Skeletal muscle satellite cell (primary cell): Measurements from ENCODE around the gene BRSK2.

Experiments
- H3K27me3 ChIP-seq: 2 replicates; pipeline ENCODE4 v1.7.0; 2013; ENCODE audit warnings: low read length; ENCODE audit not compliant: control insufficient read depth, insufficient read depth
- H3K36me3 ChIP-seq: 2 replicates; pipeline ENCODE4 v1.7.0; 2013; ENCODE audit warnings: mild to moderate bottlenecking, control low read depth, low read length; ENCODE audit not compliant: insufficient read depth
- H3K4me1 ChIP-seq: 2 replicates; pipeline ENCODE4 v1.7.0; 2013; ENCODE audit warnings: low read length; ENCODE audit not compliant: control insufficient read depth, insufficient read depth
- H3K4me2 ChIP-seq: 2 replicates; pipeline ENCODE4 v1.7.0; 2013; ENCODE audit warnings: mild to moderate bottlenecking, low read length
- H3K4me3 ChIP-seq: 2 replicates; pipeline ENCODE4 v1.7.0; 2013; ENCODE audit warnings: low read length
- H3K9ac ChIP-seq: 2 replicates; pipeline ENCODE4 v1.7.0; 2013; ENCODE audit warnings: mild to moderate bottlenecking, low read depth, low read length, moderate library complexity
- H3K9me3 ChIP-seq: replicated peaks from 2 replicates; pipeline ENCODE4 v1.7.0; 2013; ENCODE audit warnings: mild to moderate bottlenecking, control low read depth, low read length

Gene BRSK2

DNA sequence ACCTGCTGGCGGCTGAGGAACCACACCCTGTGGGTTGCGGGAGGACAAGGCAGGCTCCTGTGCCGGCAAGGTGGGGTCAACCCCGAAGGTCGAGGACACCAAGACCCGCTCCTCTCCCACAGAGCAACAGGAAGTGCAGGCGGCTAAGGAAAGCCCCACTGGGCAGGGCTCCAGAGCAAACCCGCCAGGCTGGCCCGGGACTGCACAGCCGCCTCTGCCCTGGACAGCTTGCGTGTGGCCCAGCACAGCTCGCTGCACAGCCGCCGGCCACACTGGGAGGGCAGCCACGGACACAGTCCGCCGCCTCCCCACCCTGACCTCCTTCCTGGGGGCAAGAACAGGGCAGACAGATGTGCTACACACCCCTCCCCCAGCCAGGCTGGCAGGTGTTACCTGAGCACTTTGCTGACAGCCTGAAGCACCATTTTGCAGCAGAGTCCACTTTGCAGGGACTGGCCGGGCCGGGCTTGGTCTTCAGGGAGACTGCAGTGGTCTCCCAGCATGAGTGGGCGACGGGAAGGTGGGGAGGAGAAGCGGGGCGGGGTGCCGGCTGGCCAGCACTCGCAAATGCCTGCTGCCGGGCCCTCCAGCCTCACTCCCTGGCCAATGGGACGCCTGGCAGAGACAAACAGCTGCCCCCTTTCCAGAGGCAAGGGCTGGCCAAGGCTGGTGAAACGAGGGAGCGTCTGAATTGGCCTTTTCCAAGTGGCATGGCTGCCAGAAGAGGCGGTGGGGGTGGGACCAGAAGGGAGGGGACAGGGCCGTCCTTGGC is 96.5 kb downstream of the BRSK2 start, which contains the start of gene MOB2:
Gene MOB2 (minus strand): TSS at position 726 of the 772 bp plus-strand sequence. CDS start 223 bp downstream, at position 503.
- H3K4me2 ChIP-seq, result no peak within 1 kb of the TSS
- no peaks in the 10 kb centered on the region for H3K27me3 ChIP-seq
- no peak within 1 kb of the TSS for H3K9ac ChIP-seq
- H3K4me3 ChIP-seq, result no peak within 1 kb of the TSS
- H3K4me1 ChIP-seq, result peaks cover 12% of the 10 kb centered on the region
- no peaks in the 10 kb centered on the region for H3K9me3 ChIP-seq
- no peaks in the 10 kb centered on the region for H3K36me3 ChIP-seq

DNA sequence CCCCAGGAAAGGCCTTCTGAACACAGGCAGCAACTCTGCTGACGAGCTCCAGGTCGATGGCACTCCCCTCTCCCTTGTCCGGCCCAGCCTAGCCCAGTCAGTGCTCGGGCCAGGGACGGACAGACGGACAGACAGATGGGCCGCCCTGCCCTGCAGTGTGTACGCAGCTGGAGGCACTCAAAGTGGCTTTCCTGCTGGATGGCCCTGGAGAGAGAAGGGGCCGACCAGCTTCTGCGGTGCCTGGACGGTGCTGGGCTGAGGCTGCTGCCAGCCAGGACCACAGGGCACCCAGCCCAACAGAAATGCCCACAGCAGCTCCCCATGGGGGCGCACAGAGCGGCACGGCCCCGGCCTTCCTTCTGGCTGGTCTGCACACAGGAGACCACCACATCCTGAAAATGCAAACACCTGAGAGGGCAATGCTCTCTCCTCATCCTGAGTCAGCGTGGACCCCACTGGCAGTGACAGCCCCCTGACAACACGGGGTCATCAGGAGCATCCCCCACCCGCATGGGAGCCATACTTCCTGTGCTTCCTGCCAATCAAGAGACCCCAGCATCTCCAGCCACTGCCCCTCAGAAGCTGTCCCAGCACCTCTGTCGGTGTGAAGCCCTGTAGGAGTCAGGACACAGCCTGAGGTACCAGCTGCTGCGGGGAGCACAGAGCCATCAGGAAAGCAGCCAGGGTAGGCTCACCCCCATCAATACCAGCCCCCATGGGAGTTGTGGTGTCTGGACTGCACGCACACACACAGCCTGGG is 97.5 kb downstream of the BRSK2 start:
- H3K4me2 ChIP-seq, result no peak overlapping the region
- H3K9me3 ChIP-seq, result no peaks in the 10 kb centered on the region
- H3K27me3 ChIP-seq, result no peaks in the 10 kb centered on the region
- H3K4me3 ChIP-seq, result no peak overlapping the region
- peaks cover 12% of the 10 kb centered on the region for H3K4me1 ChIP-seq
- no peaks in the 10 kb centered on the region for H3K36me3 ChIP-seq
- H3K9ac ChIP-seq, result no peak overlapping the region

GRCh38 chr11:1487851-1488574 is 98.3 kb downstream of the BRSK2 start:
- Histone ChIP-seq H3K4me1 (peaks cover 12% of the 10 kb centered on the region), H3K36me3 (no peaks in the 10 kb centered on the region), H3K4me3 (no peak overlapping the region), H3K27me3 (no peaks in the 10 kb centered on the region), H3K4me2 (no peak overlapping the region), H3K9me3 (no peaks in the 10 kb centered on the region), H3K9ac (no peak overlapping the region)

DNA sequence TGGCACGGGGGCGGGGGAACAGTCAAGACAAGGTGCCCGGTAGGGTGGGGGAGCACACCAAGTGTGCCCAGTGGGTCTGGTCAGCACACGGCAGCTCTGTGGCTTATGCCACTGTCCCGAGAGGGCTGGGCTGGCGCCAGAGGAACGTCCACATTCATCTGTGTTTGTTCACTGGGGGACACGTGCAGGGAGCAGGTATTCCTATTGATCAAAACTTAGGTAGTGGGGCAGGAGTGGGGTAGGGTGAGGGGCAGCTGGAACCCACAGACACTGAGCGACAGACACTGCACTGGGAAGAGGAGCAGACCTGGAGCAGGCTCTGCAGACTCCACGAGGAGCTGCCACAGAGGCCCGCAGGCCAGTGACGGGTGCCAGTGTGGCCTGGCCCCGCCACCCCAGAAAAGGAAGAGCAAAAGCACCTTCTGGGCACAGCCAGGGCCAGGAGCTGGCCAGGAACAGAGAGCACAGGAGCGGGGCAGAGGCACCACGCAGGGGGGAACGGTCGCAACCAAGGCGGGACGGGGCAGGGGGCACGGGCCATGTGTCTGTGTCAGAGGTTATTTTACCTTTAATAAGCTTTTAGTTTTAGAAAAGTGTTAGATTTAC is 98.9 kb downstream of the BRSK2 start:
- Histone ChIP-seq H3K9me3 (no peaks in the 10 kb centered on the region), H3K4me2 (no peak overlapping the region), H3K9ac (no peak overlapping the region), H3K4me3 (no peak overlapping the region), H3K36me3 (no peaks in the 10 kb centered on the region), H3K4me1 (peaks cover 12% of the 10 kb centered on the region), H3K27me3 (no peaks in the 10 kb centered on the region)

GRCh38 chr11:1490651-1491050 is 100.9 kb downstream of the BRSK2 start:
- no peaks in the 10 kb centered on the region for H3K9me3 ChIP-seq
- H3K4me3 ChIP-seq, result no peak overlapping the region
- H3K4me2 ChIP-seq, result no peak overlapping the region
- H3K27me3 ChIP-seq, result no peaks in the 10 kb centered on the region
- peaks cover 12% of the 10 kb centered on the region for H3K4me1 ChIP-seq
- H3K9ac ChIP-seq, result no peak overlapping the region
- no peaks in the 10 kb centered on the region for H3K36me3 ChIP-seq

DNA sequence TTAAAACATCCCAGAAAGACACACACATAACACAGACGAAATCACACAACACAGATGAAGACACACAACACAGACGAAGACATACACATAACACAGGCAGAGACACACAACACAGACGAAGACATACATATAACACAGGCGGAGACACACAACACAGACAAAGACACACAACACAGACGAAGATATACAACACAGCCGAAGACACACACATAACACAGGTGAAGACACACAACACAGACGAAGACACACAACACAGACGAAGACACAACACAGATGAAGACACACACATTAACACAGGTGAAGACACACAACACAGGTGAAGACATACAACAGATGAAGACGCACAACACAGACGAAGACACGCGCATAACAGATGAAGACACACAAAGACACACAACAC is 101.6 kb downstream of the BRSK2 start:
- no peak overlapping the region for H3K4me2 ChIP-seq
- no peak overlapping the region for H3K9ac ChIP-seq
- peaks cover 6% of the 10 kb centered on the region for H3K4me1 ChIP-seq
- no peaks in the 10 kb centered on the region for H3K36me3 ChIP-seq
- no peak overlapping the region for H3K4me3 ChIP-seq
- no peaks in the 10 kb centered on the region for H3K9me3 ChIP-seq
- H3K27me3 ChIP-seq, result no peaks in the 10 kb centered on the region

DNA sequence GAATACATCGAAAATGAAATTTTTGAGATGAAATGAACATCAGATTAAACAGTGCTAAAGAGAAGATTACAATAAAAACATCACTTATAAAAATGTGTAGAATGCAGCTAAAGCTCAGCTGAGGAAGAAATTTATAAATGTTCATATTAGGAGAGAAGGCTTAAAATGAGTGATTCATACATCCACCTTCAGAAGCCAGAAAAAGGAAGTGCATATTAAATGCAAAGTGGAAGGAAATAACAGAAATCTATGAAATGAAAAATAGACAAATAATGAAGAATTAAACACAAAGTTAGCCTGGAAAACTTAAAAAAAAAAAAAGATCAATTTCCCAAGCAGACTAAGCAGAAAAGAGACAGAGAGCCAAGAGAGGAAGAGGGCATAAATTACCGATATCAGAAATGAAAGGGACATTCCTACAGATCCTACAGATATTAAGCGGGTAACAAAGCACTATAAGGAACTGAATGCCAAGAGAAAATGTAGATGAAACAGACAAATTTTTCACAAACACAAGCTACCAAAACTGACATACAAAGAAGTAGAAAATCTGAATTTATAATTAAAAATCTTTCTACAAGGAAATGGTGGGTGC is 104.0 kb downstream of the BRSK2 start:
- H3K9ac ChIP-seq, result no peak overlapping the region
- no peaks in the 10 kb centered on the region for H3K9me3 ChIP-seq
- H3K4me3 ChIP-seq, result no peak overlapping the region
- H3K27me3 ChIP-seq, result no peaks in the 10 kb centered on the region
- H3K36me3 ChIP-seq, result no peaks in the 10 kb centered on the region
- no peaks in the 10 kb centered on the region for H3K4me1 ChIP-seq
- no peak overlapping the region for H3K4me2 ChIP-seq

GRCh38 chr11:1494650-1495049 is 104.9 kb downstream of the BRSK2 start:
- Histone ChIP-seq H3K4me3 (no peak overlapping the region), H3K9me3 (no peaks in the 10 kb centered on the region), H3K4me2 (no peak overlapping the region), H3K36me3 (no peaks in the 10 kb centered on the region), H3K27me3 (no peaks in the 10 kb centered on the region), H3K9ac (no peak overlapping the region), H3K4me1 (no peaks in the 10 kb centered on the region)

DNA sequence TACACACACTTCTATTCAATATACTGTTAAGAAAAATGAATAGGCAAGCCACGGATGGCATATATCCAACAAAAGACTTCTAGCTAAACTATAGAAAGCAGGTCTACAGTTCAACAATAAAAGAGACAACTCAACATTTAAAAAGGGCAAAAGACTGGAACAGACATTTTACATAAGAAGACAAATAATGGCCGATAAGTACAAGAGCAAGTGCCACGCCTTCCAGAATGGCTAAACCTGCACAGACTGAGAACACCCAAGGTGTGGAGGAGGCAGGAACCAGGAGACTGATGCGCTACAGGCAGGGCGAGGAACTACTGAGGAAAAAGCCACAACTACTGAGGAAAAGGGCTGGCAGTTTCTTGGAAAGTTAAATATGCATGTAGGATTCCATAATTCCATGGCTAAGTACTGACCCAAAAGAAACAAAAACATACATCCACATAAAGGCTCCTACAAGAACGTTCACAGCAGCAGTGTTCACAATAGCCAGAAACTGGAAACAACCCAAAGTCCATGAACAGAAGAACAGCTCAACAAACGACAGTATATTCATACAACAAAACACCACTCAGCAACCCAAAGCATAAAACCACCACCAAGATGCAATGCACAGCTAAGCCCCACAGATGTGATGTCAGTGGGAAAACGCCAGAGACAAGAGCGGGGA is 106.5 kb downstream of the BRSK2 start:
- H3K4me2 ChIP-seq, result no peak overlapping the region
- no peaks in the 10 kb centered on the region for H3K4me1 ChIP-seq
- H3K36me3 ChIP-seq, result no peaks in the 10 kb centered on the region
- no peak overlapping the region for H3K9ac ChIP-seq
- no peaks in the 10 kb centered on the region for H3K9me3 ChIP-seq
- H3K27me3 ChIP-seq, result no peaks in the 10 kb centered on the region
- no peak overlapping the region for H3K4me3 ChIP-seq

DNA sequence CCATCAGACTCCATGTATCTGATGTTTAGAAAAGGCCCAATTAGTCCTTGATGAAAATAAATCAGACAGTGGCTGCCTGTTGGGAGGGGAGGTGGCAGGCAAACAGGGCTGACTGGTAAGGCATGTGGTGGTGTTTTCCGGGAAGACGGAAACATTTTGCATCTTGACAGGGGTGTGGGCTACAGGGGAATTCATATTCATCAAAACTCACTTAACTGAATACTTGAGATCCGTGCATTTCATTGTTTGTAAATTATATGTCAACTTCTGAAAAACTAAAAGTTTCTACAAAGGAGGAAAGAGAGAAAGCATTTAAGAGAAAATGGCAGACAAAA is 107.0 kb downstream of the BRSK2 start:
- Histone ChIP-seq H3K27me3 (no peaks in the 10 kb centered on the region), H3K9me3 (no peaks in the 10 kb centered on the region), H3K4me3 (no peak overlapping the region), H3K36me3 (no peaks in the 10 kb centered on the region), H3K4me1 (no peaks in the 10 kb centered on the region), H3K9ac (no peak overlapping the region), H3K4me2 (no peak overlapping the region)
